Endometrial microvascular endothelial cells (primary cell): Measurements from ENCODE around the gene TMPRSS11F. TPM values are rescaled to one million over a fixed set of nuclear protein-coding genes. Genes with fewer than 3 reads are reported as not detected.

Experiments
- in situ Hi-C: cut with HindIII; loops from 2 replicates; pipeline ENCODE4 v1.10.0; 2017; ENCODE audit warnings: low sequenced_read_pairs, low pct_unique_long_range_greater_than_20kb; ENCODE audit errors: inconsistent ontology term
- total RNA-seq: library from RNA; depleted of rRNA; stranded (reverse); fragments of >200 nt; gene quantifications from one replicate; pipeline ENCODE4 v1.2.3, GENCODE V29; 2015; ENCODE audit errors: inconsistent ontology term

The TMPRSS11F gene
- total RNA-seq, 1 donor from 2014 or later: not detected

DNA sequence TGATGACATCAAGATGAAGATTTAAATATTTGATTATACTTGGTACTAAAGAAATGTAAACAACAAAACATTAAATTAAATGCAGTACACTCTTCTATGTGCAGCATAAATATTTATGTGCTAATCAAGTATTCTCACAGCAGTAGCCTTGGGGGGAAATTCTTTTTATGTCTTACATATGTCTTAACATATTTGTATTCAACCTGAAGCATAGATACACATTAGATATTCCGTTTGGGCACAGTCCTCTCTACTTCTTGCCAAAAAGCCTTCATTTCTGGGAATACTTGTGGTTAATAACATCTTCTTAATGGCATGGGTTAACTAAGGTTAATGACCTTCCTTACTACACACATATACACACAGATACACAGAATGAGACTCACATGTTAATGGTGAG lies 19.8 kb downstream of the TMPRSS11F start:
- in situ Hi-C loops: no loop called here

DNA sequence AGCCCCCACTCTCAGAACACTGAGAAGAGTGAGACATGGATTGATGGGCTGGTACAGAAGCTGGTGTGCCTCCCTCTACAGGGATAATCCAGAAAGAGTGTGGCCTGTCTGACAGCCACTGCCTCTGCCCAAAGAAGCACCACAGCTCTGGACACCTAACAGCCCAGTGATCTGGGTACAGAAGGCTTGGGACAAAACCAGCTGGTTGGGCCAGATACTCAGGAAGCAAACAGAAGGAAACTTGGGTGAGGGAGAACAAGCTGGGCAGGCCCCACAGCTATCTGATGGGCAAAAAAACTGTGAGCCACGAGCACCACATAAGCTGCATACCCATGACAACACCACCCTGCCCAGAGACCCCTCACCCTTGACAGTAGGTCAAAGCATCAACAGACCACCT lies 46.9 kb downstream of the TMPRSS11F start:
- in situ Hi-C loops: no loop called here

DNA sequence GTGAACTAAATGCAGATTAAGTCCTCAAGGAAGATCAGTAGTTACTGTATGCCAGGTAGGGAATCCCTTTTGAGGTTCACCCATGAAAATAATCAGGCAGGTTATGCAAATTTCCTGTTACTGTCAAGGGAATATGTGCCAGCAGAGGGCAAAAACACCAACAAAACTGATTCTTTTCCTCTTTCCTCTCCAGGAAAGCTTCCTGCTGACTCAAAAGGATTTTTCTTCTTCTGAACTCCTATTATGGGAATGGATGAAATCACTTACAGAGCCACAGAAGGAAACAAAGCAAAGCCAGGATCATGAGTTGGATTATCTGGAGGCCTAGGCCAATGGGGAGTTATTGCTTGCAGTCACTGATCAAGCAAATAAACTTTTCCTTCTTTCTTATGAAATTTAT lies 49.7 kb downstream of the TMPRSS11F start:
- in situ Hi-C loops: no loop called here

DNA sequence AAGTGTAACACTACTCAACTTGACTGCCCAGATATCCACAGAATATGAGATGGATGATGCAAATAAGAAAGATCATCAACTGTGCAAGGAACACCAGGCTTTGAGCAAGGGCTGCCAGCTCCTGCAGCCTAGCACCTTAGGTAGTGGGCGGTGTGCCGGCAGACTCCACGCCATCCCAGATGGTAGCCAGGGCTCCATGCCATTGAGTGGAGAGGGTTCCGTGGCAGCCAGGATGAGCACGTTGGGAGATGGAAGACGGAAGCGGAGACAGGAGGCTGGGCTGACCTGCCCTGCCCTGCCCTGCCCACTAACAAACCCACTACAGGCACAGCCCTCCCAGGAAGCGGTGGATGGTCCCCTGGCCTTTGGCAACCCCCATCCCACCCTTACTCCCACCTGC lies 51.9 kb downstream of the TMPRSS11F start:
- in situ Hi-C loops: no loop called here

DNA sequence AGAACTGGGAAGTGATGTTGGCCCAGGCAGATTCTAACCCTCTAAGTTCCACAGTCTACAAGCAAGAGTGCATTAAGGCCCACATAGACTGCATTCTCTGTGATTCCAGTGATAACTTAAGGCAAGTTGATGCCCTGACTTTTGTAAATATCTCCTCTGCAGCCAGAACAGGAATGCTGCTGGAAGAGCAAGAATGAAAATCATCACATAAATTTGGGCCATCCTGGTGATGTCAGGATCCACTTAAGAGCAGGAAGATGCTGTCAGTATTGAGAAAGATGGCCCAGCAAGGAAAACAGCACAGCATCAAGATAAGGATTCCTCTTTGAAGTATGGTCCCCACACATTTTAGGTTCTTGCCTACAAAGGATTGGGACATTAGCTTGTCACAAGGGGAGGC lies 52.4 kb downstream of the TMPRSS11F start:
- in situ Hi-C loops: no loop called here

DNA sequence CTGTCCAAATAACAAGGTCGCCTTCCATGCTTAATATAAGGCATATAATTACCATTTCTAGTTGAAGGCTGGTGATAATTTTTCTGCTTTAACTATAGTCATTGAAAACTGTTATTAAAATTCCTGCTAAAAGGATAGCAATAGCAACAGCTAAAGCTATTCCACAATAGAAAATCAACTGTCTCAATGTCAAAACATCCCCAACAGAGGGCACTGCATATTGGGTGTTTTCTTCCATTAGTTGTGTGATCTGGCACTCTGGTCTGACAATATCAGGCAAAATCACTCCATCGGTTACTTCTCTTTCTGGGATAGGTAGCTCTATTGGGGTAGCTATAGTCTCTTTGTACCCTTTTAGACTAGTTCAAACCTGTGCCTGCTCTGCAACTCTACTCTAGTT lies 53.5 kb downstream of the TMPRSS11F start:
- in situ Hi-C loops: no loop called here

DNA sequence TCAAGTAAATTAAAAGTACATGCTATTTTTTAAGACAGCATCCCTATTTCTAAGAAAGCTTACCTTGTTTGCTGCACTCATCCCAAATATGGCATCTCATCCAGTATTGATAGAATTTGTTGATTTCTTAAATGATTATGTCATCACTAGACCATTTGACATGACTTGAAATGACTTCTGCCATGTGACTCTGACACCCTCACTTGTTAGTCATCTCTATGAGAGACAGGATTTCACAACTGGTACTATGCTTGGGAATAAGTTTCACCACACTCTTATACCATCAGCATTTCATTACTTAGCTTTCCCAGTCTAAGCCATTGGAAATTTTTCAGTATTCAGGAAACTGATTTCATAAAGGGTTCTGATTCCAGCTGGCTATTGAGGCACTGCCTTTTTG lies 55.3 kb downstream of the TMPRSS11F start:
- in situ Hi-C loops: no loop called here

DNA sequence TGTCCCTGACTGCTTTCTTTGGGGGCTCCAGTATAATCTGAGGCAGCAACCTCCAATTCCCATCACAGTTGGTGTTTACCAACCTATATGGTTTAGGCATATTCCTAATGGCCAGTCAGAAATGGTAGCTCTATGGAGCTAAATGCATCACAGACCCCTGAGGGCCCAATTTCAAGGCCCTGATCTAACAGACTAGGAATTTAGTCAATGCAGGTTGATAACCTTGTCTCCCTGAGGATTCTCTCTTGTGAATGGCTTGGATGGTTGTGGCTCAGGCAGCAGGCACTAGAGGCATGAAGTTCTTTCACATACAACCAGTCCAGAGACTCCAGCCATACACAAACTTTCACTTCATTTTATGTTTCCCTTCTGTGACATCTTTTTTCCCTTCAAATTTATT lies 59.4 kb downstream of the TMPRSS11F start:
- in situ Hi-C loops: no loop called here

DNA sequence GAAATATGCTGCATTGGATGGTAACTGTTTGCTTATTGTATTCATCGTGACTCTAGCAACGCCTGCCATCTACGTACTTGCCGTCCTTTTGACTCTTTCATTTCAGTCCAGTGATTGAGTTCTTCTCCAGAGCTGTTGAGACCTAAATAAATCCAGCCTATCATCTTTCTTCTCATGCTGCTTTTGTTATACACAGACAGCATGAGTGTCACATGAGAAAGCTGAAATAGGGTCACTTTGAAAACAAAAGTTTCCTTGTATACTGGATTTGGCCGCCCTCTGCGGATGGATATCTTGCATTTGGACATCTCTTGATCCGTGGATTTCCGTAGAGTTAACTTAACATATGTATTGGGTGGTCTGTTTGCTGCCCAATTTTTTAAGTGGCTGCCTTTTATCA lies 67.2 kb downstream of the TMPRSS11F start:
- in situ Hi-C loops: no loop called here

DNA sequence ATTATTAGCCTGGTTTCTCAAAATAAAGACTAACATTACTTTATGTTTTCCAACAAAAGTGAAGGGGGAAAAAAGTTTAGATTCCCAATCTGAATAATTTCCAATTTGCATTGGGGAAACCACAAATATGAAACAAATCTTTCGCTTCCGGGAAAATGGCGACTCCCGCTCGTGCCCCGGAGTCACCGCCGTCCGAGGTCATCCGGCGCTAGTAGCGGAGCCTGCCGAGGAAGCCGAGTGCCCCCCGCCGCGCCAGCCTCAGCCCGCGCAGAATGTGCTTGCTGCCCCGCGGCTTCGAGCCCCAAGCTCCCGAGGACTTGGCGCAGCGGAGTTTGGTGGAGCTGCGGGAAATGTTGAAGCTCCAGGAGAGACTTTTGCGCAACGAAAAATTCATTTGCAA lies 91.4 kb downstream of the TMPRSS11F start:
- in situ Hi-C loops: no loop called here

DNA sequence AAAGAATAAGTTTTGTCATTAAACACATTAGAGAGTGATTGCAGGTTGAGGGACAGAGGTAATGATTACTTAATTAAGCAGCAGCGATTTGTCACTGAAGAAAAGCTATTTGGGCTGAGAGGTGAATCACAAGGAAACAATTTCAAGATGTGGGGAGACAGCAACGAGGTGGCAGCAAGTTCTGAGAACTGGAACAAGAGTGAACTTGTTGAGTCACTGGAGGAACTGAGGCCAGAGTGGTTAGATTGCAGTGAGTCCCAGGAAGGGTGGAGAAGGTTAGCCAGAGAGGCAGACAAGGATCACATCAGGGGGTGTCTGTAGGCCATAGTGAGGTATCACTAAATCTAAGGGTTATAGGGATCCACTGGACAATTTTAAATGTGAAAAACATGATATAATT lies 108.5 kb downstream of the TMPRSS11F start:
- in situ Hi-C loops: no loop called here

DNA sequence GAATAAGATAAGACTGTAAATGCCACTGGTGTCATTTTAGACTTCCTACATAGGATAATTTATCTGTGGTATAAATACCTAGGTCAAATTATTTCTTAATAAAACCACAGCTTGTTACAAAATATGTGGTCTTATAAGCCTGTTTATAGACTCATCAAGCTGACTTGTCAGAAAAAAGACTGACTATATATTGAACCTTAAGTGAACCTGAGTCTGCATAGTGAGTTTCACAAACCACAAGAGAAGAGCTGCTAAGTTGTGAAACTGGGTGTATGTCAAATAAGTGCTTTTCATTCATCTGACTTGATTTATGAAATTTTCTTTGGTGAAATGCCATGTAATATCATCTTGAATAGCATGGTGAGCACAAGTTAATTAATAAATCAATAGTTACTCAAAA lies 118.0 kb downstream of the TMPRSS11F start:
- in situ Hi-C loops: no loop called here

Other genes starting within 250 kb of the TMPRSS11F start
- not detected for gene TMPRSS11D, start 245.9 kb downstream of the TMPRSS11F start, total RNA-seq
- not detected for gene TMPRSS11A, start 166.4 kb downstream of the TMPRSS11F start, total RNA-seq
- not detected for gene TMPRSS11B, start 115.8 kb upstream of the TMPRSS11F start, total RNA-seq
- gene YTHDC1, start 220.2 kb upstream of the TMPRSS11F start, total RNA-seq: 35.1 TPM